HG02571 (cell line): ENCODE data around the gene SLC17A7.
A peak's percentile ranks its signal among the peaks of the same experiment; 100 is the strongest.
"Not testable (repeated sequence)": the region's sequence is repeated elsewhere in the genome, so short reads cannot be mapped to it uniquely, and the experiment has no call there.

ENCODE experiments used
- ATAC-seq: cut with Tn5 transposase; IDR thresholded peaks from one replicate; pipeline ENCODE4 v1.9.1; 2021; ENCODE audit warnings: mild to moderate bottlenecking, moderate library complexity; ENCODE audit not compliant: unreplicated experiment

The SLC17A7 gene

DNA sequence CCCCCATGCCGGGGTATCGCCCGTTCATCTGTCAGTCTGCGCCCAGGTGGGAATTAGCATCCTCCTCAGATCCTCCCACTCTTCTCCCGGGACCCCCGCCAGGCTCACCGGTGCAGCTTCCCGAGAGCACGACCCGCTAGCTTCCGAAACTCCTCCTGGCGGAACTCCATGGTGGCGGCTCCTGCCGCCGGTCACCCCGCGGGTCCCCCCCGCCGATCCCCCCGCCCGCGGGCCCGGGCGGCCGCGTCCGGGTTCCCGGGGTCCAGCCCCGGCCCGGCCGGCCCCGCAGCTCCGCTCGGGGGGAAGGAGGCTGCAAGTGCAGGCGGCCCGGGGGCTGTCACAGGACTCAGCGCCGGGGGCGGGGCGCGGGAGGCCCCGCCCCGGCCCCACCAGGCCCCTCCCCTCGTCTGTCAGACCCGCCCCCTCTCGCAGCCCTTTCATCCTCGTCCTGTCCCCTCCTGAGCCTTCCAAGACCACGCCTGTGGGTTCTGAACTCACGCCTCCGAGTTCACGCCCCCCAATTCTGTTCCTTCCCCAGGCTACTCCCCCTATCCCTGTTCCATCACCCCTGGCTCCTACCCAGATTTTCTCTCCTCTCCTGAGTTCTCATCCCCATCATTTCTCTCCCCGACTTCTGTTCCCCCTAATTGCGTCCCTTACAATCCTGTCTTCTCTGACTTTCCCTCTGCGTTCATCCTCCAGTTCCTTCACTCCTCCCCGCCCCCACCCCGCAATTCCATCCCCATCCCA, at the start of gene SLC17A7:
SLC17A7 (minus strand) TSS at position 318 of the 750 bp plus-strand sequence; CDS start at position 170, 148 bp downstream.
- no peak for ATAC-seq

- ATAC-seq, result no peak
Observed at GRCh38 chr19:49490287-49491029, 49.1 kb upstream of the SLC17A7 start.

- no peak for ATAC-seq
Observed at GRCh38 chr19:49489601-49490167, 48.4 kb upstream of the SLC17A7 start.

- ATAC-seq, result no peak
Observed at GRCh38 chr19:49488863-49489537, 47.7 kb upstream of the SLC17A7 start.

DNA sequence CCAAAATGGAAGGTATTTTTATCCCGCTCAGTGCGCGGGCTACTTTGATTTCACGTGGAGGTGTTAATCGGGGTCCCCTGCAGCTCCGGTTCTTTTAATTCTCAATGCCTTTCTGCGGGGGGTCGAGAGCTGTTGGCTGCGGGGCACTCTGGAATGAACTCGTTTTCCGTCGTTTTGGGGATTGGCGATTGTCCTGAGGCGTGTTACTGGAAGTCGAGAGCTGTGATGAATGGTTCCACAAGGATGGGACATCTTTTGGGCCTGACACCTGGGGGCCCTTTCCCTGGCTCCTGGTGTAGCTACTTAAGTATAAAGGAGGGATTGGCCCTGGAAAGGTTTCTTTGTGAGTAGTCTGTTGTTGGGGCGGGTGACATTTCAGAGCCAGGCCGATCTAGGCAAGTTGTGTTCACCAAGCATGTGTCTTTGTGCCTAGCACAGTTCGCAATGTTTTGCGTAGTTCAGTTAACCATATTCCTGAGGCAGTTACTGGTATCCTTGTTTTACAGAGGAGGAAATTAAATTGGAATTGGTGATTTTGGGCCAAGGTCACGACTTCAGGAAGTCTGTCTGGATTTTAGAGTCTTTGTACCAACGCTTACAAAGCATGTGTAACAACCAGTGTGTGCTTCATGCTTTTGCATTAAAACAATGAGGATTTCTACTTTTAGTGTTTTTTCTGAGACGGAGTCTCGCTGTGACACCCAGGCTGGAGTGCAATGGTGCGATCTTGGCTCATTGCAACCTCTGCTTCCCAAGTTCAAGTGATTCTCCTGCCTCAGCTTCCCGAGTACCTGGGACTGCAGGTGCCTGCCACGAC, 46.9 kb upstream of the SLC17A7 start:
- ATAC-seq, result no peak

DNA sequence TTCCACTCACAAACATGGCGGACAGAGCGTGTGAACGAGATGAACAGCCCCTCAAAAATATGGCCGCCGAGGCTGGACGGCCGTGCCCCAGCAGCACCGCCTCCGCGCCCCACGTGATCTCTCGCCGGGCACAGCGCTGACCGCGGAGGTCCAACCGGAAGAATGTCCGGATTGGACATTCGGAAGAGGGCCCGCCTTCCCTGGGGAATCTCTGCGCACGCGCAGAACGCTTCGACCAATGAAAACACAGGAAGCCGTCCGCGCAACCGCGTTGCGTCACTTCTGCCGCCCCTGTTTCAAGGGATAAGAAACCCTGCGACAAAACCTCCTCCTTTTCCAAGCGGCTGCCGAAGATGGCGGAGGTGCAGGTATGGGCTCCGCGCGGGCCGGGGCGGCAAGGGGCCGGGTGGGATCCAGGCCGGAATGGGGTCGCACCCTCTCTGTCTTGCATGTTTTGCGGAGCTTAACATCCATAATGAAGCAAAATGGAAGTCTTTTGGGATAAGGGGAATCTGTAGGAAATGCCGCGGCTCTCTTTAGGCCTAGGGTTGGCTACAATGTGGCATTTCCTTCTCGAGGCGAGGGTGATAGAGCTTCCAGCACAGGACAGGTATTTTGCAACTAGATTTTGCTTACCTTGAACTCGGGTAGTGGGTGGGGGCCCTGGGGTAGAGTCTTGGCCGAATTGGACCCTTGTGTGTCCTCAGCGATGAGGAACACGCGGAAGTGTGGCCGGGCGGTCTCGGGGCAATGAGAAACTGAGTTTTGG, 46.1 kb upstream of the SLC17A7 start, which contains the start of gene RPL13A:
RPL13A (plus strand) TSS at position 332 of the 769 bp plus-strand sequence; CDS start at position 354, 22 bp downstream.
- peak; percentile 75 for ATAC-seq

- ATAC-seq, result no peak
Observed at GRCh38 chr19:49486710-49487276, 45.5 kb upstream of the SLC17A7 start.

DNA sequence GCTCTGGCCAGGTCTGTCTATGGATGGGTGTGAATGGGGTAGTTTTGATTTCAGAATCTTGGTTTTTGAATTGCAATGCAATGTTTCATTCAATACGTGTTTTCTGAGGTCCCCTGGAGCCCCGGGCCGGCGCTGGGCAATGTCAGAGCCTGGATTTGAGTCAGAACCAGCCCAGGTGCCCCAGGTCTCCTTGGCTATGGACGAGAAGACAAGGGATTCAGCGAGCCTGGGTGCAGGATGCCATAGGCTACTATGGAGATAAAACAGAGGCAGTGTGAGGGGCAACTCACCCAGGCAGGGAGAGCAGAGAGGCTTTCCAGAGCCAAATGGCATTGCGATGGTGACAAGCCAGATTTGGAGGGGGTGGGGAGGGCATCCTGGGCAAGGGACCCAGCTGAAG, 44.9 kb upstream of the SLC17A7 start:
- no peak for ATAC-seq

DNA sequence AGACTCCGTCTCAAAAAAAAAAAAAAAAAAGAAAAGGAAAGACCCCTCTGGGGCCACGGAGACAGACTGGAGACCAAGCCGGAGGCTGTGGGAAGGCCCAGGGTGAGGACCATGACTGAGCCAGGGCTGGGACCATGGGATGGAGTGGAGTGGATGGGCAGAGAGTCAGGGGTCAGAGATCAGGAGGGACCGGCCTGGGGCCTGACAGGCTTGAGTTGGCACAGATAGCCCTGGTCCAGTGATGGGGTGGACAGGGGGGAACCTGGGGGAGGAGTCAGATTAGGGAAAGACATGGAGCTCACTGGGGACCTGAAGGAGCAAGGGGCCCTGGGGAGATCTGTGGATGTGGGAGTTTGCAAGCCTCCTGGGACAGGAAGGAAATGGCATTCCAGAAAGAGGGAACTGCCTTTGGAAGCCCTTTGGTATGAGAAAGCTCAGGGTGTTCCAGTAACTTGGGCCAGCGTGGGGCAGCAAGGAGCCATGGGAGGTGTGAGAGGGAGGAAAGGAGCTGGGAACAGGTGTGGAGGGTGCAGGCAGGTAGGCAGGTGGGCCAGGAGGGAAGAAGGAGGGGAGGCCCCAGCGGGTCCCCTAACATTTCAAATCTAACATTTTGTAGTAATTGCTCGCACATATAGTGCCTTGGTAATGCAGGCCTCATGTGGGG, 39.8 kb upstream of the SLC17A7 start:
- no peak for ATAC-seq

GRCh38 chr19:49479975-49480628, 38.8 kb upstream of the SLC17A7 start:
- no peak for ATAC-seq

DNA sequence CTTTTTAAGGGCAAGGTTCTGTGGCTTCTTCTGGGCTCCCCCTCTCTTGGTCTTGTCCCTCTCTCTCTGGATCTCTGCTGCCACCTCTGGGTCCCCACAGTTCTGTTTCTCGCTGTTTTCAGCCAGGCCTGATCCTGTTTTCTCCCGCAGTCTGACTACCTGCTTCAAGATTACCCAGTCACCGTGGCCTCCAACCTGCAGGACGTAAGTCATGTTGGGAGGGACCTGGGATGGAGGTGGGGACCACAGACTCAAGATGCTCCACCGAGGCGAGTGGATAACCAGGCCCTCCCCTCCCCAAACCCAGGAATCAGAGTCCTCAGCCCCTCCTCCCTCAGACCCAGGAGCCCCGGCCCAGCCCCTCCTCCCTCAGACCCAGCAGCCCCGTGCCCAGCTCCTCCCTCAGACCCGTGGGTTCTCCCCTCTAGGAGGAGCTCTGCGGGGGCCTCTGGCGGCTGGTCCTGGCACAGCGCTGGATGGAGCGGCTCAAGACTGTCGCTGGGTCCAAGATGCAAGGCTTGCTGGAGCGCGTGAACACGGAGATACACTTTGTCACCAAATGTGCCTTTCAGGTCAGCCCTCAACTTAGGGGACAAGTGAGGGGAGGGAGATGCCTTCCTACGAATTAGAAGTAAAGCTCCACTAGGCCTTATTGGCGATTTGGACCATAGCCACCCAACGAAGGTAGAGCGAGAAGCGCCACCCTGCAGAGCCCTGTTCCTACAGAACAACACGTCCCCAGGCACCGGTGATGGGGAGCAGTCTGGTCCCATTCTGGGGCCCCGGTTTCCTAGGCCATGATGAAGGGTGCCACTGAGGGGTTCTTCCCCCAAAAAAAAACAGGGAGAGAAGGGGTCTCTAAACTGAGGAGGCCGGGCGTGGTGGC, 34.9 kb upstream of the SLC17A7 start:
- ATAC-seq, result no peak

DNA sequence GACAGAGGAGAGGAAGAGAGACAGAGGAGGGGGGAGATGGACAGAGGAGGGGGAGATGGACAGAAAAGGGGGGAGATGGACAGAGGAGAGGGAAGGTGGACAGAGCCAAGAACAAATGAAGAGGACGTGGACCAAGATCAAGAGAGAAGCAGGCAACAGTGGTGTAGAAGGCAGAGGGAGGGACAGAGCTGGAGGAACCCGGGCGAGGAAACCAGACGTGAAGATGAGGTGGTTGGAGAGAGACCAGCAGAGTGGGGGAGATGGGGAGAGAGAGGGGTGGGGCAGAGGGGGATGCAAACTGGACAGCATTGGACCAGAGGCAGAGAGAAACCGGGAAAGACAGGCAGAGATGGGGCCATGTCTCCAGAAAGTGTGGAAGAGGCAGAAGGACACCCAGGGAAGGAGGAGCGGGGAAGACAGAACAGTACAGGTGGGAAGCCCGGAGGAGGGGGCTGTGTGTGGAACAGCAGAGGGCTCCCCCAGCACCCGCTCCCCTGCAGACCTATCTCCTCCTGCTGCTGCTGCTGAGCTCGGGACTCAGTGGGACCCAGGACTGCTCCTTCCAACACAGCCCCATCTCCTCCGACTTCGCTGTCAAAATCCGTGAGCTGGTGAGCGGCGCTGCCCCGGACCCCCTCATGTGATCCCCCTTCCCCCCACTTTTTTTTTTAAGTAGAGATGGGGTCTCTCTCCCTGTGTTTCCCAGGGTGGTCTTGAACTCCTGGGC, 34.0 kb upstream of the SLC17A7 start:
- ATAC-seq, result no peak

DNA sequence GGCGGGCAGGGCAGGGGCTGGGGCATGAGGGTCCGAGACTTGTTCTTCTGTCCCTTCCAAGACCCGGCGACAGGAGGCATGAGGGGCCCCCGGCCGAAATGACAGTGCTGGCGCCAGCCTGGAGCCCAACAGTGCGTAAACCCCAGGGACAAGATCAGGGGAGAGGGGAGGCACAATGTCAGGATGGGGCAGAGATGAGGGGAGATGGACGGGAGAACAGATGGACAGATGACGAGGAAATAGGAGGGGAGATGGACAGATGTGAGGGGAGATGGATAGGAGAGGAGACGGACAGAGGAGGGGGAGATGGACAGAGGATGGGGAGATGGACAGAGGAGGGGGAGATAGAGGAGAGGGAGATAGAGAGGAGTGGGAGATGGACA, 33.2 kb upstream of the SLC17A7 start:
- ATAC-seq, result no peak

- ATAC-seq, result peak; percentile 46
Observed at GRCh38 chr19:49473868-49474541, 32.7 kb upstream of the SLC17A7 start, which contains the start of gene FLT3LG. Gene FLT3LG (plus strand): TSS chr19:49474215. CDS start chr19:49474640, 425 bp downstream.

GRCh38 chr19:49473501-49473867, 32.2 kb upstream of the SLC17A7 start:
- not testable (repeated sequence) for ATAC-seq

DNA sequence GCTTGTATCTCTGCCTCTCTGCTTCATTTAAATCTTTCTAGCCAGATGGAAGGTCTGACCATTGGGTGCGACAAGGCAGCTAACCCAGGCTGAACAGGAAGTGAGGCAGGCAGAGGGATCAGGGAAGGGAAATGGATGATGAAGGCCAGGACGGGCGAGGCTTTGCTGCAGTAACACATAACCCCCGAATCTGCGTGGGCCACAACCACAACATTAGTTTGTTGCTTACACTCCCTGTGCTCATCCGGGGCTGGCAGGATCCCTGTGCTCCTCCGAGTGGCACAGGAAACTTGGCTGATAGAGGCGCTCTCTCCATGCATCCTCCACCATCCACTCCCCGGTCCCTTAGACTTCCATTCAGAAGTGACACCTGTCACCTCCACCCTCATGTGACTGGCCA, 31.6 kb upstream of the SLC17A7 start:
- ATAC-seq, result no peak
